Measurements from ENCODE around the gene B3GNT9. TPM values are rescaled to one million over a fixed set of nuclear protein-coding genes. Genes with fewer than 3 reads are reported as not detected.

Gene B3GNT9
- total RNA-seq, 1 experiment from 2014 or later, result 6.8 TPM

DNA sequence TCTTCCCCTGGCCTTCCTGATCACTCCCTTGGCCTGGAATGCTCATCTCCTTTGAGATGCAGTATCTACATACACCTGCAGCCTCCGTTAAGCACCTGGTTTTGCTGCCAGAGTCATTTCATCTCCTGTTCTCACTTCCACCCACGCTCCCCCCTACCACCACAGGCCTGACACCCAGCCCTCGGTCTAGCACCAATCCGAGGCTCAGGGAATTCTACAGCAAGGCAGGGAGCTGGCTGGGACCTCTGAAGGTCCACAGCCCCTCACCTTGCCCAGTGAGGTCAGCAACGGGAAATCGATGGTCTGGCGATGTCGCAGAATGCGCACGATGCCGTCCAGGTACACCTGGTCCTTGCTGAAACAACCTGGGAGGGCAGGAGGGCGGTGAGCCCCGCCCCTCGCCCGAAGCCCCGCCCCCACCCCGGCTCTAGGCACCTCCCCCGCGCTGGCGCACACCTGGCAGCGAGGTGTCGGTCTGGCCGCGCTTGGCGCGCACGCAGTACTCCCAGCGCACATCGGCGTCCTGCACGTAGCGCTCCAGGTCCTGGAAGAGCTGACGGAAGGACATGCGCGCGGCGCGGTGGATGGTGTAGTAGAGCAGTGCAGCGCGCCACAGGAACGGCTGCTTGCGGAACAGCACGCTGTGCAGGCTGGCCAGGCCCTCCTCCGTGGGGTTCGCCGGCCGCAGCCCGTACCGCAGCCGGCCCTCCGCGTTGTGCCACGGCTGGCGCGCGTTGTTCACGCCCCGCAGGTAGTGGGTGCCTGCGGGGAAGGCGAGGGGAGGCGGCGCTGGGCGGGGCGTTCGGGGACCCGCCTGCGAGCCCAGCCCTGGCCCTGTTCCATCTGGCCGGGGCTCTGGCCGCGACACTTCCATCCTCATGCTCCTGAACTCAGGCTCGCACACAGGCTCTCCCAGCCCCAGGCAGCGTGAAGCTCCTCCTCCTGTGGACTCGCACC is 27.2 kb upstream of the B3GNT9 start:
- intact Hi-C loops (cut with micrococcal nuclease; ENCODE audit: unreplicated experiment), result no loop called here
- H3K4me3 Mint-ChIP-seq (ENCODE audit: low read depth, unreplicated experiment), result peak overlapping the region; percentile 72
- BruUV-seq (replicated peaks), result no TSS peak
- no peaks in the 10 kb centered on the region for H3K27me3 Mint-ChIP-seq (ENCODE audit: unreplicated experiment)
- CTCF ChIA-PET, result interaction anchor here (0.6 to 1.4 kb wide), 8 partner anchors 15 to 344 kb away, joined by 3 to 7 read pairs (median 4); partner anchors contain the start of genes FBXL8 and TRADD
- TF ChIP-seq, protein P1, sequence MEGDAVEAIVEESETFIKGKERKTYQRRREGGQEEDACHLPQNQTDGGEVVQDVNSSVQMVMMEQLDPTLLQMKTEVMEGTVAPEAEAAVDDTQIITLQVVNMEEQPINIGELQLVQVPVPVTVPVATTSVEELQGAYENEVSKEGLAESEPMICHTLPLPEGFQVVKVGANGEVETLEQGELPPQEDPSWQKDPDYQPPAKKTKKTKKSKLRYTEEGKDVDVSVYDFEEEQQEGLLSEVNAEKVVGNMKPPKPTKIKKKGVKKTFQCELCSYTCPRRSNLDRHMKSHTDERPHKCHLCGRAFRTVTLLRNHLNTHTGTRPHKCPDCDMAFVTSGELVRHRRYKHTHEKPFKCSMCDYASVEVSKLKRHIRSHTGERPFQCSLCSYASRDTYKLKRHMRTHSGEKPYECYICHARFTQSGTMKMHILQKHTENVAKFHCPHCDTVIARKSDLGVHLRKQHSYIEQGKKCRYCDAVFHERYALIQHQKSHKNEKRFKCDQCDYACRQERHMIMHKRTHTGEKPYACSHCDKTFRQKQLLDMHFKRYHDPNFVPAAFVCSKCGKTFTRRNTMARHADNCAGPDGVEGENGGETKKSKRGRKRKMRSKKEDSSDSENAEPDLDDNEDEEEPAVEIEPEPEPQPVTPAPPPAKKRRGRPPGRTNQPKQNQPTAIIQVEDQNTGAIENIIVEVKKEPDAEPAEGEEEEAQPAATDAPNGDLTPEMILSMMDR (IDR thresholded peaks at IDR 0.05; ENCODE audit: unreplicated experiment), result no peak
- H3K27ac Mint-ChIP-seq (ENCODE audit: unreplicated experiment), result peak overlapping the region; percentile 29
- H3K9me3 Mint-ChIP-seq (ENCODE audit: low read depth, unreplicated experiment), result no peaks in the 10 kb centered on the region
- H3K36me3 Mint-ChIP-seq (ENCODE audit: insufficient read depth, unreplicated experiment), result peaks cover 40% of the 10 kb centered on the region
- peak; percentile 91 for DNase-seq
- peaks cover 40% of the 10 kb centered on the region for H3K4me1 Mint-ChIP-seq (ENCODE audit: low read depth, unreplicated experiment)

DNA sequence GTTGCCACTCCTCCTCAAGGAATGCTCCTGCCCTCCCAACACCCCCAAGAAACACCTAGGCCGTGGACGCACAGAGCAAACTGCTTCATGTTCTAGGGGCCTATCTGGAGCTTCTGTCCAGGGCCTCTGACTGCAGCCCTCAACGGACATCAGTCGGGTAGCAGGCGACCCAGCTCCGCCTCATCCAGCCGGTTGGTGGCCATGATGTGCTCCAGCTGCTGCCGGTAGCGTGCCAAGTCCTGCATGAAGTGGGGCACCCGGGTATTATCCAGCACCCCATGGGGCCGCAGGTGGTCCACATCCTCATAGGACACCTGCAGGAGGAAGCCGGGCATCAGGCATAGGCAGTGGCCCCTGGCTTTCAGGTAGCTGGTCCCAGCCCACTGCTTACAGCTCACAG is 25.9 kb upstream of the B3GNT9 start:
- intact Hi-C loops (cut with micrococcal nuclease; ENCODE audit: unreplicated experiment), result no loop called here
- Mint-ChIP-seq H3K27ac (ENCODE audit: unreplicated experiment) (no peak overlapping the region), H3K4me1 (ENCODE audit: low read depth, unreplicated experiment) (peaks cover 42% of the 10 kb centered on the region), H3K36me3 (ENCODE audit: insufficient read depth, unreplicated experiment) (peaks cover 46% of the 10 kb centered on the region), H3K9me3 (ENCODE audit: low read depth, unreplicated experiment) (no peaks in the 10 kb centered on the region), H3K27me3 (ENCODE audit: unreplicated experiment) (no peaks in the 10 kb centered on the region), H3K4me3 (ENCODE audit: low read depth, unreplicated experiment) (no peak overlapping the region)
- TF ChIP-seq, protein P1 (IDR thresholded peaks at IDR 0.05; ENCODE audit: unreplicated experiment), result no peak
- DNase-seq, result no peak
- CTCF ChIA-PET, result interaction anchor here (0.7 kb wide), 1 partner anchor 215 kb away, joined by 3 read pairs; no protein-coding TSS in a partner anchor
- BruUV-seq (replicated peaks), result no TSS peak

DNA sequence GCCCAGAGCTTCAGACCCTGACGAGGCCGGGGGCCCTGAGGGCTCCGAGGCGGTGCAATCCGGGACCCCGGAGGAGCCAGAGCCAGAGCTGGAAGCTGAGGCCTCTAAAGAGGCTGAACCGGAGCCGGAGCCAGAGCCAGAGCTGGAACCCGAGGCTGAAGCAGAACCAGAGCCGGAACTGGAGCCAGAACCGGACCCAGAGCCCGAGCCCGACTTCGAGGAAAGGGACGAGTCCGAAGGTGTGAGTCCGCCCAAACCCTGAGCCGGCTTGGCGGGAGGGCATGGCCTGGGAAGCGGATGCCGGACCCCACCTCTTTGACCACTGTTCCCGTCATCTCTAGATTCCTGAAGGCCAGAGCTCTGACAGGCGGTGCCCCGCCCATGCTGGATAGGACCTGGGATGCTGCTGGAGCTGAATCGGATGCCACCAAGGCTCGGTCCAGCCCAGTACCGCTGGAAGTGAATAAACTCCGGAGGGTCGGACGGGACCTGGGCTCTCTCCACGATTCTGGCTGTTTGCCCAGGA is 24.0 kb upstream of the B3GNT9 start:
- Mint-ChIP-seq H3K4me3 (ENCODE audit: low read depth, unreplicated experiment) (peak overlapping the region; percentile 89), H3K27ac (ENCODE audit: unreplicated experiment) (no peak overlapping the region), H3K4me1 (ENCODE audit: low read depth, unreplicated experiment) (peaks cover 60% of the 10 kb centered on the region), H3K9me3 (ENCODE audit: low read depth, unreplicated experiment) (no peaks in the 10 kb centered on the region), H3K27me3 (ENCODE audit: unreplicated experiment) (no peaks in the 10 kb centered on the region), H3K36me3 (ENCODE audit: insufficient read depth, unreplicated experiment) (peaks cover 56% of the 10 kb centered on the region)
- BruUV-seq (replicated peaks), result no TSS peak
- TF ChIP-seq, protein P1 (IDR thresholded peaks at IDR 0.05; ENCODE audit: unreplicated experiment), result no peak
- CTCF ChIA-PET, result interaction anchor here (0.8 to 2.0 kb wide), 6 partner anchors 10 to 221 kb away, joined by 3 to 7 read pairs (median 4); partner anchors contain the start of genes FBXL8 and TRADD
- DNase-seq, result no peak
- intact Hi-C loops (cut with micrococcal nuclease; ENCODE audit: unreplicated experiment), result no loop called here

DNA sequence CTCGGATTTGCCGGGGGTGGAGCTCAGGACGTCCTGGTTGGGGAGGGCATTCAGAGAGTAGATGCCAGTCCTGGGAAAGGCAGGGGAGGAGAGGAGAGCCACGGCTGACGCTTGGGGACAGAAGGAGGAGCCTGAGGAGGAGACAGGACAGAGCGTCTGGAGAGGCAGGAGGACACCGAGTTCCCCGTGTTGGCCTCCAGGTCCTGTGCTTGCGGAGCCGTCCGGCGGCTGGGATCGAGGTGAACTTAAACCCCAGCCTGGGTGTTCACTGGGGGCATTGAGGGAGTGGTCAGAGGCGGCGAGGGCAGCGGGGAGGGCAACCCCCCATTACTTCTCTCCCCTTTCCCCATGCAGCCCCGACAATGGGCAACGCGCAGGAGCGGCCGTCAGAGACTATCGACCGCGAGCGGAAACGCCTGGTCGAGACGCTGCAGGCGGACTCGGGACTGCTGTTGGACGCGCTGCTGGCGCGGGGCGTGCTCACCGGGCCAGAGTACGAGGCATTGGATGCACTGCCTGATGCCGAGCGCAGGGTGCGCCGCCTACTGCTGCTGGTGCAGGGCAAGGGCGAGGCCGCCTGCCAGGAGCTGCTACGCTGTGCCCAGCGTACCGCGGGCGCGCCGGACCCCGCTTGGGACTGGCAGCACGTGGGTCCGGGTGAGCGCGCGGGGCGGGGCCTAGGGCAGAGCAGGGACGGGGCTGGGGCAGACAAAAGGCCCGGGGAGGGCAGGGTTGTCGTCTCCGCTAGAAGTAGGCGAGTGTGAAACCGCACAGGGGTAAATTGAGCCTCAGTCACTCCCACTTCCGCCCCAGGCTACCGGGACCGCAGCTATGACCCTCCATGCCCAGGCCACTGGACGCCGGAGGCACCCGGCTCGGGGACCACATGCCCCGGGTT is 23.3 kb upstream of the B3GNT9 start:
- Mint-ChIP-seq H3K27me3 (ENCODE audit: unreplicated experiment) (no peaks in the 10 kb centered on the region), H3K36me3 (ENCODE audit: insufficient read depth, unreplicated experiment) (peaks cover 58% of the 10 kb centered on the region), H3K4me1 (ENCODE audit: low read depth, unreplicated experiment) (peaks cover 59% of the 10 kb centered on the region), H3K27ac (ENCODE audit: unreplicated experiment) (peak overlapping the region; percentile 90), H3K4me3 (ENCODE audit: low read depth, unreplicated experiment) (peak overlapping the region; percentile 89), H3K9me3 (ENCODE audit: low read depth, unreplicated experiment) (no peaks in the 10 kb centered on the region)
- intact Hi-C loops (cut with micrococcal nuclease; ENCODE audit: unreplicated experiment), result no loop called here
- DNase-seq, result peak; percentile 95
- CTCF ChIA-PET, result interaction anchor here (0.6 to 2.0 kb wide), 6 partner anchors 11 to 238 kb away, joined by 3 to 7 read pairs (median 4); partner anchors contain the start of genes FBXL8 and TRADD
- TF ChIP-seq, protein P1 (IDR thresholded peaks at IDR 0.05; ENCODE audit: unreplicated experiment), result no peak
- BruUV-seq (replicated peaks), result no TSS peak

Measured in Calu3 (cell line).